HG02884 (cell line): ENCODE data around the gene IDH3G.

Source experiments
- ATAC-seq: cut with Tn5 transposase; IDR thresholded peaks from one replicate; pipeline ENCODE4 v1.9.1; 2021; ENCODE audit warnings: mild to moderate bottlenecking, moderate library complexity; ENCODE audit not compliant: unreplicated experiment

IDH3G gene

GRCh38 chrX:153791104-153791852 is 2.9 kb downstream of the IDH3G start:
- no peak for ATAC-seq

- ATAC-seq: no peak
These were observed 4.5 kb downstream of the IDH3G start for GRCh38 chrX:153789654-153790053.

- no peak for ATAC-seq
These were observed 7.5 kb downstream of the IDH3G start for GRCh38 chrX:153786669-153787068.

- no peak for ATAC-seq
These were observed 9.7 kb downstream of the IDH3G start for GRCh38 chrX:153784325-153784967.

GRCh38 chrX:153783378-153784013 is 10.7 kb downstream of the IDH3G start:
- no peak for ATAC-seq

- no peak for ATAC-seq
These were observed 11.3 kb downstream of the IDH3G start for GRCh38 chrX:153782871-153783270.

GRCh38 chrX:153782313-153782712 is 11.9 kb downstream of the IDH3G start:
- no peak for ATAC-seq

- no peak for ATAC-seq
These were observed 12.6 kb downstream of the IDH3G start for GRCh38 chrX:153781428-153782047.

- no peak for ATAC-seq
These were observed 13.3 kb downstream of the IDH3G start, which contains the start of gene SRPK3 for GRCh38 chrX:153780678-153781427. Gene SRPK3 (plus strand): TSS chrX:153781041. CDS start chrX:153781087, 46 bp downstream.

GRCh38 chrX:153779891-153780677 is 14.1 kb downstream of the IDH3G start:
- ATAC-seq: no peak

- ATAC-seq: no peak
These were observed 15.5 kb downstream of the IDH3G start for GRCh38 chrX:153778684-153779101.

- ATAC-seq: no peak
These were observed 16.0 kb downstream of the IDH3G start for GRCh38 chrX:153778181-153778580.

- no peak for ATAC-seq
These were observed 16.7 kb downstream of the IDH3G start for GRCh38 chrX:153777261-153778090.

- ATAC-seq: no peak
These were observed 17.5 kb downstream of the IDH3G start for GRCh38 chrX:153776611-153777045.

- no peak for ATAC-seq
These were observed 18.0 kb downstream of the IDH3G start for GRCh38 chrX:153776120-153776599.

- no peak for ATAC-seq
These were observed 18.7 kb downstream of the IDH3G start for GRCh38 chrX:153775293-153776119.

GRCh38 chrX:153774576-153775292 is 19.4 kb downstream of the IDH3G start:
- ATAC-seq: no peak
